DND-41 (cell line): ENCODE data around the gene TRAPPC2.

Experiments
- EZH2 ChIP-seq: IDR thresholded peaks from 3 replicates; pipeline ENCODE4 v1.6.1; 2012; ENCODE audit warnings: borderline replicate concordance, low read depth, mild to moderate bottlenecking, moderate library complexity, low read length, inconsistent platforms; ENCODE audit not compliant: severe bottlenecking
- TF ChIP-seq, protein P1 (sequence below): IDR thresholded peaks from 2 replicates; pipeline ENCODE4 v1.5.1; 2012; ENCODE audit warnings: borderline replicate concordance, low read length, moderate library complexity, mild to moderate bottlenecking; ENCODE audit not compliant: poor library complexity, severe bottlenecking; ENCODE audit errors: extremely low read depth

DNA sequence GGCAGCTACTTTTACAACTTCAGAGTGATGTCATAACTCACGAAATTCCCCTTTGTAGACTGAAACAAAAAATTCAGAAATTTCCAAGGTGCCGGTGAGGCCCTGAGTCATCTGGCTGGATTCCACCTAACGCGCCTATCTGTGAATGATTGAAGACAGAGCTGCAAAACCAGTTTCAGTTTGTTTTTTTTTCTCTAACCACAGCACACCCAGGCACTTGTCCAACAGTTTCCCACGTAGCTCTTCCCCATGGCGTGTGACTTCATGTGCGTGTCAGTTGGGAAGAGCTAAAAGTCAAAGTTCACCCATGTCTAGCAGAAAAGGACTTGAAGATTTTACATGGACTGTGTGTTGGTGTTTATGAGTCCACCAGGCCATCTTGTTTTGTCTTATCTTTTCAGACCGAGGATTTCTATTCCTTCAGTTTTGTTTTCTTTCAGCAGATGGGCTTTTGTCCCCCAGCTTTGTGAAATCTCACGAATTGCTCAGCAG, 65.1 kb downstream of the TRAPPC2 start:
- TF ChIP-seq, protein P1, sequence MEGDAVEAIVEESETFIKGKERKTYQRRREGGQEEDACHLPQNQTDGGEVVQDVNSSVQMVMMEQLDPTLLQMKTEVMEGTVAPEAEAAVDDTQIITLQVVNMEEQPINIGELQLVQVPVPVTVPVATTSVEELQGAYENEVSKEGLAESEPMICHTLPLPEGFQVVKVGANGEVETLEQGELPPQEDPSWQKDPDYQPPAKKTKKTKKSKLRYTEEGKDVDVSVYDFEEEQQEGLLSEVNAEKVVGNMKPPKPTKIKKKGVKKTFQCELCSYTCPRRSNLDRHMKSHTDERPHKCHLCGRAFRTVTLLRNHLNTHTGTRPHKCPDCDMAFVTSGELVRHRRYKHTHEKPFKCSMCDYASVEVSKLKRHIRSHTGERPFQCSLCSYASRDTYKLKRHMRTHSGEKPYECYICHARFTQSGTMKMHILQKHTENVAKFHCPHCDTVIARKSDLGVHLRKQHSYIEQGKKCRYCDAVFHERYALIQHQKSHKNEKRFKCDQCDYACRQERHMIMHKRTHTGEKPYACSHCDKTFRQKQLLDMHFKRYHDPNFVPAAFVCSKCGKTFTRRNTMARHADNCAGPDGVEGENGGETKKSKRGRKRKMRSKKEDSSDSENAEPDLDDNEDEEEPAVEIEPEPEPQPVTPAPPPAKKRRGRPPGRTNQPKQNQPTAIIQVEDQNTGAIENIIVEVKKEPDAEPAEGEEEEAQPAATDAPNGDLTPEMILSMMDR, result no peak
- TF ChIP-seq EZH2, result no peak
